GM12878 (cell line): Measurements from ENCODE around the gene TTYH1. TPM values are rescaled to one million over a fixed set of nuclear protein-coding genes. Genes with fewer than 3 reads are reported as not detected.

Experiments used
- ATAC-seq: fragments of 200-7000 bp; cut with Tn5 transposase; 3 replicates; pipeline ENCODE4 v1.9.1; 2020; ENCODE audit warnings: mild to moderate bottlenecking, moderate library complexity
- BruUV-seq: library from RNA; stranded (reverse); fragments of 400-500 nt; replicated peaks from 2 replicates; lab custom pipeline; 2021; lab: Mats Ljungman, UMichigan
- CTCF ChIA-PET: fragments of 300-600 bp; sonication (Branson Sonifier 250); formaldehyde crosslinking; extraction: SDS; loops from one replicate; lab custom pipeline; 2021; ENCODE audit warnings: inconsistent platforms; lab: Yijun Ruan, JAX
- POLR2A ChIA-PET: fragments of 350-600 bp; formaldehyde crosslinking; extraction: SDS; loops from one replicate; lab custom pipeline; 2021; ENCODE audit warnings: inconsistent platforms; lab: Charles Lee
- RAD21 ChIA-PET: fragments of 300-600 bp; sonication (Branson Sonifier 250); formaldehyde crosslinking; loops from one replicate; lab custom pipeline; 2023; ENCODE audit warnings: antibody characterized with exemption; ENCODE audit not compliant: unreplicated experiment; lab: Charles Lee
- SMC1A ChIA-PET: fragments of 300-600 bp; sonication (Branson Sonifier 250); formaldehyde crosslinking; loops from one replicate; lab custom pipeline; 2023; ENCODE audit not compliant: unreplicated experiment, uncharacterized antibody; lab: Charles Lee
- DNase-seq: peaks from one replicate; pipeline ENCODE4 v3.0.0-alpha.2; 2011; ENCODE audit warnings: low read depth, low spot score
- FAIRE-seq: peaks from 3 replicates; lab custom pipeline; 2011; peaks lifted over from hg19 to GRCh38; lab: Jason Lieb, UNC
- H2AFZ ChIP-seq: 2 replicates; pipeline ENCODE4 v1.6.0; 2011; ENCODE audit warnings: low read depth, low read length, control low read depth; ENCODE audit not compliant: control insufficient read depth
- H3K27ac ChIP-seq: 2 replicates; pipeline ENCODE4 v1.5.1; 2011; ENCODE audit warnings: control low read depth; ENCODE audit not compliant: control insufficient read depth, insufficient read depth
- H3K27me3 ChIP-seq, 2 experiments: replicated peaks in 1 of 2; 2 replicates each; pipeline versions ENCODE4 v1.6.0 to v1.6.1; 2011; ENCODE audit warnings: low read length in 1 of 2; ENCODE audit not compliant: control insufficient read depth in 2 of 2, insufficient read depth in 2 of 2
- H3K36me3 ChIP-seq, 2 experiments: 2 replicates each; pipeline ENCODE4 v1.5.1; 2011; ENCODE audit warnings: low read length in 1 of 2; ENCODE audit not compliant: control insufficient read depth in 2 of 2, insufficient read depth in 2 of 2
- H3K4me1 ChIP-seq: 2 replicates; pipeline ENCODE4 v1.6.1; 2011; ENCODE audit warnings: mild to moderate bottlenecking, low read length, moderate library complexity, mixed read lengths; ENCODE audit not compliant: control insufficient read depth, insufficient read depth
- H3K4me2 ChIP-seq: 2 replicates; pipeline ENCODE4 v1.6.0; 2011; ENCODE audit warnings: control low read depth; ENCODE audit not compliant: control insufficient read depth, insufficient read depth
- H3K4me3 ChIP-seq: fragments of 200-600 bp; sonication (generic); 2 replicates; pipeline ENCODE4 v1.5.1; 2016
- H3K79me2 ChIP-seq: 2 replicates; pipeline ENCODE4 v1.6.0; 2011; ENCODE audit warnings: low read length; ENCODE audit not compliant: control insufficient read depth, insufficient read depth
- H3K9ac ChIP-seq: 2 replicates; pipeline ENCODE4 v1.8.0; 2011; ENCODE audit warnings: low read length, control low read depth, mixed read lengths; ENCODE audit not compliant: control insufficient read depth, insufficient read depth
- H3K9me3 ChIP-seq: replicated peaks from 3 replicates; pipeline ENCODE4 v1.5.1; 2011; ENCODE audit warnings: mild to moderate bottlenecking, low read length; ENCODE audit not compliant: control insufficient read depth, insufficient read depth
- H4K20me1 ChIP-seq: 2 replicates; pipeline ENCODE4 v1.6.0; 2011; ENCODE audit not compliant: control insufficient read depth, insufficient read depth
- DPF2 ChIP-seq: fragments of 450-650 bp; IDR thresholded peaks from 2 replicates; pipeline ENCODE4 v1.6.1; 2017; ENCODE audit warnings: mild to moderate bottlenecking
- ETV6 ChIP-seq, 2 experiments: fragments of 450-650 bp in 1 of 2; IDR thresholded peaks in 1 of 2; conservative IDR thresholded peaks in 1 of 2; 2 replicates each; pipeline ENCODE4 v1.6.1; 2014; ENCODE audit warnings: antibody characterized with exemption in 1 of 2, borderline replicate concordance in 1 of 2, low read depth in 1 of 2, mild to moderate bottlenecking in 1 of 2, moderate library complexity in 1 of 2
- JUNB ChIP-seq: IDR thresholded peaks from 2 replicates; pipeline ENCODE4 v1.6.1; 2016; ENCODE audit warnings: antibody characterized with exemption, mild to moderate bottlenecking
- RUNX3 ChIP-seq: IDR thresholded peaks from 2 replicates; pipeline ENCODE4 v1.6.1; 2012; ENCODE audit warnings: low read length, inconsistent platforms
- YBX1 ChIP-seq: fragments of 450-650 bp; IDR thresholded peaks from 2 replicates; pipeline ENCODE4 v1.6.1; 2016; ENCODE audit warnings: antibody characterized with exemption
- WGBS: methylation state at CpG from one replicate; pipeline ENCODE4 v1.1.6; 2016; ENCODE audit warnings: low lambda C conversion rate; ENCODE audit not compliant: insufficient replicate concordance, insufficient coverage; ENCODE audit errors: missing lambda C conversion rate; 5-methylcytosine and 5-hydroxymethylcytosine counted together
- in situ Hi-C: fragments of 300-500 bp; cut with MboI; formaldehyde crosslinking; loops from 9 replicates; pipeline ENCODE4 v1.14.3; 2018; ENCODE audit warnings: mixed read lengths
- intact Hi-C: fragments of 100-400 bp; cut with micrococcal nuclease; formaldehyde crosslinking; loops from one replicate; pipeline ENCODE4 v1.14.2; 2022; ENCODE audit not compliant: unreplicated experiment
- polyA plus RNA-seq, 11 experiments: library from polyadenylated mRNA; depleted of rRNA in 4 of 11; unstranded in 6 of 11; stranded (reverse) in 5 of 11; fragments of >200 nt; fragmentation: Nextera tagmentation in 4 of 11; fragmentation: Illumina TruSeq in 1 of 11; extraction: Ambion mirVana in 4 of 11; extraction: Trizol in 1 of 11; gene quantifications; 1 replicate in 1 of 11; 2 replicates in 10 of 11; pipeline versions ENCODE4 v1.2.1 to v1.2.3, GENCODE V29; 2011 to 2016; ENCODE audit warnings: inconsistent platforms in 2 of 11, missing spikeins in 2 of 11, low read depth in 1 of 11
- total RNA-seq, 4 experiments: library from RNA; depleted of rRNA in 3 of 4; stranded (reverse); fragments of >200 nt in 3 of 4; fragmentation: Illumina TruSeq in 1 of 4; extraction: Trizol in 1 of 4; gene quantifications; 2 replicates each; pipeline versions ENCODE4 v1.2.1 to v1.2.3, GENCODE V29; 2013 to 2021
- TF ChIP-seq, protein P1 (sequence below): fragments of 450-650 bp; IDR thresholded peaks from 2 replicates; pipeline ENCODE4 v1.6.1; 2017; ENCODE audit warnings: antibody characterized with exemption, mild to moderate bottlenecking, moderate library complexity
- TF ChIP-seq, protein P2 (sequence below), 3 experiments: IDR thresholded peaks in 2 of 3; conservative IDR thresholded peaks in 1 of 3; 2 replicates each; pipeline ENCODE4 v1.5.1; 2011; ENCODE audit warnings: low read depth in 3 of 3, low read length in 3 of 3, mild to moderate bottlenecking in 3 of 3, control low read depth in 2 of 3, moderate library complexity in 2 of 3, inconsistent platforms in 1 of 3, mixed read lengths in 1 of 3; ENCODE audit not compliant: control insufficient read depth in 2 of 3, insufficient read depth in 1 of 3; ENCODE audit errors: extremely low read depth in 1 of 3
- TF ChIP-seq, protein P3 (sequence below): fragments of 450-650 bp; IDR thresholded peaks from 2 replicates; pipeline ENCODE4 v1.6.1; 2018; ENCODE audit warnings: mild to moderate bottlenecking, low read depth, moderate library complexity; ENCODE audit not compliant: partially characterized antibody

Gene TTYH1
- total and polyA plus RNA-seq, 10 of the 15 experiments (the other 5 are each of a cell fraction or from before 2014, with no cell fraction given): 0.01 to 0.36 (median 0.09) TPM; not detected in 3

DNA sequence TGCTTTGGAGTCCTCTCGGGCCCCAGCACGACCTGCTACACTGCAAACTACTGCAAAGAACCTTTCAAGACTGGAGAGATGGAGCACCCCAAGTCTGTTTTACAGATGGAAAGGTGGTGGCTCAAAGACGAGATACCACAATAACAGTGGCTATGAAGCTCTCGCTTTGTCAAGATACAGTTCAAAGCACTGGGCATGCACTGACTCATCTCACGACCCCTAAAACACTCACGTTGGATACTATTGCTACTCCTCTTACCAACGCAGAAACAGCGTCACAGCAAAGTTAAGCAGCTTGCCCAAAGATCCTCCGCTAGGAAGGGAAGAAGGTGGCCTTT, 26.5 kb upstream of the TTYH1 start (continued):
- TF ChIP-seq, protein P1, sequence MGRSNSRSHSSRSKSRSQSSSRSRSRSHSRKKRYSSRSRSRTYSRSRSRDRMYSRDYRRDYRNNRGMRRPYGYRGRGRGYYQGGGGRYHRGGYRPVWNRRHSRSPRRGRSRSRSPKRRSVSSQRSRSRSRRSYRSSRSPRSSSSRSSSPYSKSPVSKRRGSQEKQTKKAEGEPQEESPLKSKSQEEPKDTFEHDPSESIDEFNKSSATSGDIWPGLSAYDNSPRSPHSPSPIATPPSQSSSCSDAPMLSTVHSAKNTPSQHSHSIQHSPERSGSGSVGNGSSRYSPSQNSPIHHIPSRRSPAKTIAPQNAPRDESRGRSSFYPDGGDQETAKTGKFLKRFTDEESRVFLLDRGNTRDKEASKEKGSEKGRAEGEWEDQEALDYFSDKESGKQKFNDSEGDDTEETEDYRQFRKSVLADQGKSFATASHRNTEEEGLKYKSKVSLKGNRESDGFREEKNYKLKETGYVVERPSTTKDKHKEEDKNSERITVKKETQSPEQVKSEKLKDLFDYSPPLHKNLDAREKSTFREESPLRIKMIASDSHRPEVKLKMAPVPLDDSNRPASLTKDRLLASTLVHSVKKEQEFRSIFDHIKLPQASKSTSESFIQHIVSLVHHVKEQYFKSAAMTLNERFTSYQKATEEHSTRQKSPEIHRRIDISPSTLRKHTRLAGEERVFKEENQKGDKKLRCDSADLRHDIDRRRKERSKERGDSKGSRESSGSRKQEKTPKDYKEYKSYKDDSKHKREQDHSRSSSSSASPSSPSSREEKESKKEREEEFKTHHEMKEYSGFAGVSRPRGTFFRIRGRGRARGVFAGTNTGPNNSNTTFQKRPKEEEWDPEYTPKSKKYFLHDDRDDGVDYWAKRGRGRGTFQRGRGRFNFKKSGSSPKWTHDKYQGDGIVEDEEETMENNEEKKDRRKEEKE: no peak
- peak; percentile 61; the same call in 1 of the 2 replicates for TF ChIP-seq JUNB
- no peak for TF ChIP-seq YBX1
- 0 out of 4 replicates have a peak, but pooled peaks of 1 of the 2 experiments have one; percentile 18 for TF ChIP-seq ETV6 (conservative IDR thresholded peaks at IDR 0.05 in 1 of 2, IDR thresholded peaks at IDR 0.05 in 1 of 2; ENCODE audit: borderline replicate concordance in 1 of 2, low read depth in 1 of 2)
- no peak; the same call in 1 of the 2 replicates for TF ChIP-seq DPF2
- TF ChIP-seq, protein P2, sequence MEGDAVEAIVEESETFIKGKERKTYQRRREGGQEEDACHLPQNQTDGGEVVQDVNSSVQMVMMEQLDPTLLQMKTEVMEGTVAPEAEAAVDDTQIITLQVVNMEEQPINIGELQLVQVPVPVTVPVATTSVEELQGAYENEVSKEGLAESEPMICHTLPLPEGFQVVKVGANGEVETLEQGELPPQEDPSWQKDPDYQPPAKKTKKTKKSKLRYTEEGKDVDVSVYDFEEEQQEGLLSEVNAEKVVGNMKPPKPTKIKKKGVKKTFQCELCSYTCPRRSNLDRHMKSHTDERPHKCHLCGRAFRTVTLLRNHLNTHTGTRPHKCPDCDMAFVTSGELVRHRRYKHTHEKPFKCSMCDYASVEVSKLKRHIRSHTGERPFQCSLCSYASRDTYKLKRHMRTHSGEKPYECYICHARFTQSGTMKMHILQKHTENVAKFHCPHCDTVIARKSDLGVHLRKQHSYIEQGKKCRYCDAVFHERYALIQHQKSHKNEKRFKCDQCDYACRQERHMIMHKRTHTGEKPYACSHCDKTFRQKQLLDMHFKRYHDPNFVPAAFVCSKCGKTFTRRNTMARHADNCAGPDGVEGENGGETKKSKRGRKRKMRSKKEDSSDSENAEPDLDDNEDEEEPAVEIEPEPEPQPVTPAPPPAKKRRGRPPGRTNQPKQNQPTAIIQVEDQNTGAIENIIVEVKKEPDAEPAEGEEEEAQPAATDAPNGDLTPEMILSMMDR (IDR thresholded peaks at IDR 0.05 in 2 of 3, conservative IDR thresholded peaks at IDR 0.05 in 1 of 3; ENCODE audit: control insufficient read depth in 2 of 3, extremely low read depth in 1 of 3, insufficient read depth in 1 of 3, low read depth in 3 of 3, low read length in 3 of 3): no peak
- TF ChIP-seq, all 136 proteins: peak for 5

DNA sequence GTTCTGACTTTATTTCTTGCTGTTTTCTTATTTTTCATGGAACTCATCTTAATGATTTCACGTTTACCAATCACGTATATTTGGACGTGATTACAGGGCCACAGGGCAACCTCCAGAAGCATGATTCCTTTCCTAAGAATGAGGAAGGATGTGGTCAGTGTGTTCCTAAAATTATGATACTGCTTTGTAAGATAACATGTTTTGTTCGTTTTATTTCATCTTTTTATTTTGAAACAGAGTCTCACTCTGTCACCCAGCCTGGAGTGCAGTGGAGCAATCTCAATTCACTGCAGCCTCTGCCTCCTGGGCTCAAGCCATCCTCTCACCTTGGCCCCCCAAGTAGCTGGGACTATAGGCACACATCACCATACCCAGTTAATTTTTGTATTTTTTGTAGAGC, 25.7 kb upstream of the TTYH1 start:
- BruUV-seq: no TSS peak
- CTCF ChIA-PET: interaction anchor here (0.7 to 6.7 kb wide), 22 partner anchors 10 to 225 kb away, joined by 3 to 205 read pairs (median 12); partner anchors contain the start of genes LAIR1, LENG8 and MBOAT7
- FAIRE-seq (no peak), ATAC-seq (no peak), DNase-seq (no peak)
- SMC1A ChIA-PET: interaction anchor here (1.4 to 7.4 kb wide), 18 partner anchors 10 to 252 kb away, joined by 3 to 116 read pairs (median 10); partner anchors contain the start of genes CNOT3 and LAIR1
- H3K36me3 ChIP-seq: no peaks in the 10 kb centered on the region
- POLR2A ChIA-PET: interaction anchor here (1.6 to 2.8 kb wide), 2 partner anchors 11 to 44 kb away, joined by 9 to 16 read pairs; no protein-coding TSS in a partner anchor
- H3K27ac ChIP-seq: no peak overlapping the region
- in situ Hi-C loops (no loop called here), intact Hi-C loops (loop anchor here (2.0 to 5.0 kb wide), 2 partner anchors 25 to 42 kb away; partner anchors contain the start of gene LAIR1)
- no peak overlapping the region for H3K4me2 ChIP-seq
- TF ChIP-seq RUNX3: peak; percentile 5; the same call in 1 of the 2 replicates
- TF ChIP-seq, protein P3, sequence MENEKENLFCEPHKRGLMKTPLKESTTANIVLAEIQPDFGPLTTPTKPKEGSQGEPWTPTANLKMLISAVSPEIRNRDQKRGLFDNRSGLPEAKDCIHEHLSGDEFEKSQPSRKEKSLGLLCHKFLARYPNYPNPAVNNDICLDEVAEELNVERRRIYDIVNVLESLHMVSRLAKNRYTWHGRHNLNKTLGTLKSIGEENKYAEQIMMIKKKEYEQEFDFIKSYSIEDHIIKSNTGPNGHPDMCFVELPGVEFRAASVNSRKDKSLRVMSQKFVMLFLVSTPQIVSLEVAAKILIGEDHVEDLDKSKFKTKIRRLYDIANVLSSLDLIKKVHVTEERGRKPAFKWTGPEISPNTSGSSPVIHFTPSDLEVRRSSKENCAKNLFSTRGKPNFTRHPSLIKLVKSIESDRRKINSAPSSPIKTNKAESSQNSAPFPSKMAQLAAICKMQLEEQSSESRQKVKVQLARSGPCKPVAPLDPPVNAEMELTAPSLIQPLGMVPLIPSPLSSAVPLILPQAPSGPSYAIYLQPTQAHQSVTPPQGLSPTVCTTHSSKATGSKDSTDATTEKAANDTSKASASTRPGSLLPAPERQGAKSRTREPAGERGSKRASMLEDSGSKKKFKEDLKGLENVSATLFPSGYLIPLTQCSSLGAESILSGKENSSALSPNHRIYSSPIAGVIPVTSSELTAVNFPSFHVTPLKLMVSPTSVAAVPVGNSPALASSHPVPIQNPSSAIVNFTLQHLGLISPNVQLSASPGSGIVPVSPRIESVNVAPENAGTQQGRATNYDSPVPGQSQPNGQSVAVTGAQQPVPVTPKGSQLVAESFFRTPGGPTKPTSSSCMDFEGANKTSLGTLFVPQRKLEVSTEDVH: no peak
- H2AFZ ChIP-seq: no peak overlapping the region
- H3K27me3 ChIP-seq: no peaks in the 10 kb centered on the region
- no peaks in the 10 kb centered on the region for H3K9me3 ChIP-seq
- WGBS: 2% methylated on average over 4 of the region's 4 CpGs
- H3K9ac ChIP-seq: no peak overlapping the region
- H3K4me1 ChIP-seq: peaks cover 9% of the 10 kb centered on the region
- no peaks in the 10 kb centered on the region for H3K79me2 ChIP-seq
- RAD21 ChIA-PET: interaction anchor here (0.9 to 5.7 kb wide), 13 partner anchors 12 to 200 kb away, joined by 3 to 94 read pairs (median 10); partner anchors contain the start of genes LAIR1, LENG9 and MBOAT7
- no peaks in the 10 kb centered on the region for H4K20me1 ChIP-seq
- no peak overlapping the region for H3K4me3 ChIP-seq
